HEK293 (cell line): ENCODE measurements around the gene TBCC.

ENCODE experiments used
- CTCF ChIP-seq: fragments of 450-650 bp; formaldehyde crosslinking; IDR thresholded peaks from 2 replicates; pipeline ENCODE4 v1.5.1; 2016; ENCODE audit warnings: missing biosample characterization, missing genetic modification characterization
- MYNN ChIP-seq: fragments of 450-650 bp; formaldehyde crosslinking; IDR thresholded peaks from 2 replicates; pipeline ENCODE4 v1.5.1; 2016; ENCODE audit warnings: missing biosample characterization, missing genetic modification characterization, borderline replicate concordance
- TSHZ1 ChIP-seq: fragments of 450-650 bp; formaldehyde crosslinking; IDR thresholded peaks from 2 replicates; pipeline ENCODE4 v1.5.1; 2016; ENCODE audit warnings: missing biosample characterization, missing genetic modification characterization, borderline replicate concordance
- ZNF121 ChIP-seq: fragments of 450-650 bp; formaldehyde crosslinking; IDR thresholded peaks from 2 replicates; pipeline ENCODE4 v1.5.1; 2016; ENCODE audit warnings: missing biosample characterization, missing genetic modification characterization
- ZNF138 ChIP-seq: fragments of 450-650 bp; formaldehyde crosslinking; IDR thresholded peaks from 2 replicates; pipeline ENCODE4 v1.5.1; 2016; ENCODE audit warnings: missing biosample characterization, missing genetic modification characterization, borderline replicate concordance
- ZNF23 ChIP-seq: fragments of 450-650 bp; formaldehyde crosslinking; IDR thresholded peaks from 2 replicates; pipeline ENCODE4 v1.5.1; 2016; ENCODE audit warnings: missing biosample characterization, missing genetic modification characterization, borderline replicate concordance
- ZNF274 ChIP-seq, 2 experiments: fragments of 200-500 bp in 1 of 2; fragments of 450-650 bp in 1 of 2; sonication (Bioruptor generic) in 1 of 2; formaldehyde crosslinking in 1 of 2; IDR thresholded peaks; 2 replicates each; pipeline versions ENCODE4 v1.5.1 to v1.6.1; 2014 to 2016; ENCODE audit warnings: borderline replicate concordance in 1 of 2, inconsistent platforms in 1 of 2, low read length in 1 of 2, missing biosample characterization in 1 of 2, missing genetic modification characterization in 1 of 2
- ZNF639 ChIP-seq: fragments of 450-650 bp; formaldehyde crosslinking; IDR thresholded peaks from 2 replicates; pipeline ENCODE4 v1.5.1; 2016; ENCODE audit warnings: missing biosample characterization, missing genetic modification characterization
- ZNF692 ChIP-seq: fragments of 450-650 bp; formaldehyde crosslinking; IDR thresholded peaks from 2 replicates; pipeline ENCODE4 v1.5.1; 2016; ENCODE audit warnings: missing biosample characterization, missing genetic modification characterization

- TF ChIP-seq CTCF (tag by site-specific recombination), result no peak
- TF ChIP-seq MYNN (tag by site-specific recombination), result no peak
- TF ChIP-seq ZNF639, result no peak
- TF ChIP-seq ZNF23 (tag by site-specific recombination), result no peak
- no peak for TF ChIP-seq ZNF138 (tag by site-specific recombination)
- no peak for TF ChIP-seq ZNF274 (IDR thresholded peaks at IDR 0.05; ENCODE audit: low read length)
- no peak for TF ChIP-seq ZNF274 (tag by site-specific recombination; IDR thresholded peaks at IDR 0.05; ENCODE audit: borderline replicate concordance)
- no peak for TF ChIP-seq ZNF692 (tag by site-specific recombination)
- no peak for TF ChIP-seq TSHZ1 (tag by site-specific recombination)
- TF ChIP-seq ZNF121 (tag by site-specific recombination), result no peak
Observed at GRCh38 chr6:42696526-42697267, 49.2 kb downstream of the TBCC start.
